Right lobe of liver (tissue), 4 donors: Measurements from ENCODE around the gene PHYKPL.

Experiments
- CTCF ChIP-seq, 4 donors: fragments of 200-600 bp in 3 of 4; fragments of 450-650 bp in 1 of 4; IDR thresholded peaks; one replicate each; pipeline versions ENCODE4 v1.5.1 to v1.8.0; 2016 to 2022; ENCODE audit warnings: antibody characterized with exemption in 4 of 4, mild to moderate bottlenecking in 2 of 4
- POLR2A ChIP-seq: fragments of 450-650 bp; IDR thresholded peaks from one replicate; pipeline ENCODE4 v1.6.1; 2017; ENCODE audit warnings: antibody characterized with exemption, mild to moderate bottlenecking
- donor health status: DM: no; HTN: no; CAD: no.
- donor health status: DM: no; HTN: no; CAD: no.
- donor health status: DM: no; HTN: yes; CAD: no.

- TF ChIP-seq CTCF (IDR thresholded peaks at IDR 0.05) (no peak), POLR2A (no peak)
Measured at GRCh38 chr5:178201927-178202235, 30.7 kb downstream of the PHYKPL start.
